Stimulated activated CD8-positive, alpha-beta memory T cell treated with anti-CD3 and anti-CD28 coated beads, Interleukin-12 subunit alpha, Interleukin-12 subunit beta, amount 100 ng/mL, for 1 hour (primary cell): Measurements from ENCODE around the gene HERPUD2.
"Not testable (repeated sequence)": the region's sequence is repeated elsewhere in the genome, so short reads cannot be mapped to it uniquely, and the experiment has no call there.

Source experiments
- DNase-seq: peaks from one replicate; pipeline ENCODE4 v3.0.0-alpha.2; 2020; ENCODE audit warnings: low read depth

The HERPUD2 gene

DNA sequence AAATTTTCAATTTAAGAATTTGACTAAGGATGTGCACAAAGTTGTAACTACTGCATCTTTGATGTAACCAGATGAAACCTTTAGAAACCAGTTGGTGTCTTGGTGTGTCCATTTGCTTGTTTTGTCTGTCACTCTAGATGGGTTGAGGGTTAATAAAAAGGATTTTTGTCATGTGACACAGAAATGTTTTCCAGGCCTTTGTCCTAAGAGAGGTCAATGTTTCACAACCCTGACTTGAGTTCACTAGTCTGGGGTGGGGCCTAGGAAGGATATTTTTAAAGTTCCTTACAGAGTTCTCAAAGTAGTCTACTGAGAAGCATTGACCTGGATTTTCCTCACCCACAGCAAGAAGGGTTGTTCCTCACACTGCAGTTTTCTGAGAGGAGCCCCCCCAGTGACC lies 90.3 kb downstream of the HERPUD2 start:
- no peak for DNase-seq

DNA sequence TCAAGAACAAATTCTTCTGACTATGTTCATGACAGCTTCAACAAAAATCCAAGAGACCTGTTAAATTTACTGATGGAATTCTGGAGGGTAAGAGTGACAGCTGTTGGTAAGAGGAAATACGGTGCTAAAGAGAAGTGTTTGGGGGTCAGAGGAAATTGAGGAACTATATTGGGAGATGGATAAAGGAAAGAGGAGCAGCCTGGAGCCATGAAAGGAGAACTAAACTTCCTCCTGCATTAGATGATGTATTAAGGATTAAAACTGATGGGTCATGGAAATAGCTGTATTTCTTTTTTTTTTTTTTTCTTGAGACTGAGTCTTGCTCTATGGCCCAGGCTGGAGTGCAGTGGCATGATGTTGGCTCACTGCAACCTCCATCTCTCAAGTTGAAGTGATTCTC lies 95.3 kb downstream of the HERPUD2 start:
- DNase-seq = no peak

DNA sequence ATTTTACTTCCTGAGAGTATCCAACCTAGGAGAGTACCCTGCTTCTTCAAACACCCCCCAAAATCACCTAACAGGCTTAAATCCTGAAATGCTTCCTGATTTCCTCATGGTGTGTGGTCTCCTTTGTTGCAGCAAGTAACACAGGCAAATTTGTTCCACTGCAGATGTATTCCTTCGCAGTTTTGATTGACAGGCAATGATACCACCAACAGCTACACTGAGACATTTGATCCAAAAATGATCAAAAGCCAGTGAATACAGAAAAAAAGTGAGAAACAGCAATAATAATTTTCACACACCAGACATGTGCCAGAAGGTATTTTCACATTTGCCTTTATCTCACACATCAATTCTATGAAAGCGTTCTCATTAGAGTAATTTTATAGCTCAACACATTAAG lies 95.9 kb downstream of the HERPUD2 start:
- DNase-seq = no peak

DNA sequence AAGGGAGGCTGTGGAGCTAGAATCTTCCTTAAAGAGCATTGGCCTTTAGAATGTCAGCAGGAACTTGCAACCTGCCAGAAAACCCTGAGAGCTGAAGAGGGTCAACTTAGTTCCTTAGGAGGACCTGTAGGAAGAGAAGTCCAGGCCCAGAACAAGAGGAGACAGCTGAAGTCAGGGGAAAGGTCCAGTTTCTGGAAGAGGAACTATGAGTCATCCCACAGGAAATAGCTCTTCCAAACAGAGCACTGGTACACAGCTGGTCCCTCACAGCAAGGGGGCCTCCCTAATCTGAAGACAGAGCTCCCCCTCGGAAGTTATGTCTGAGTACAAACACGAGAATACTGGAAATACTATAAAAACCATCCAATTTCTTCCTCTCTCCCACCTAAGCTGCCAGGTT lies 98.9 kb downstream of the HERPUD2 start:
- no peak for DNase-seq

DNA sequence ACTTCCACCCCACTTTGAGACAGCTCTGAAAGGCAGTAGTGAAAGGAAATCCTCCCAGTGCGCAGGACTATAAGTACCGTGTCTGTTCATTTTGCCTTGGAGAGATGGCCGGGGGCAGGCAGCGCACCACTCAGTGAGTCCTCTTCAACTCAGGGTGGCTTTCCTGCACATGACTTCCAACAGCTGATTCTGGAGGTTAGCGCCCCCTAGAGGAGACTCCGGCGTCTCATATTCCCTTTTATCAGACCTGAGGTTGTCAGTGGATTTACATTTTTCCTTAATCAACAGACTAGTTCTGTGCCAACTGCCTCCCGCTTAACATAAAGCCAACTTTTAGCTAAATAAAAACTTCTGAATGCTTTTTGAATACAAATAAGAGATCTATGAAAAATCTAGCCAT lies 101.0 kb downstream of the HERPUD2 start:
- DNase-seq = no peak

DNA sequence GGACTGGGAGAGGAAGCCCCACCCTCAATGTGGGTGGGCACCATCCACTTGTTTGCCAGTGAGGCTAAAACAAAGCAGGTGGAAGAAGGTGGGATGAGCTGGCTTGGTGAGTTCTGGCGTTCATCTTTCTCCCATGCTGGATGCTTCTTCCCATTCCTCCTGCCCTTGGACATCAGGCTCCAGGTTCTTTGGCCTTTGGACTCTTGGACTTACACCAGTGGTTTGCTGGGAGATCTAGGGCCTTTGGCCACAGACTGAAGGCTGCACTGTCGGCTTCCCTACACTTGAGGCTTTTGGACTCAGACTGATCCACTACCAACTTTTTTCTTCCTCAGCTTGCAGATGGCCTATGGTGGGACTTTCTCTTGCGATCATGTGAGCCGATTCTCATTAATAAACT lies 106.3 kb downstream of the HERPUD2 start:
- no peak for DNase-seq

DNA sequence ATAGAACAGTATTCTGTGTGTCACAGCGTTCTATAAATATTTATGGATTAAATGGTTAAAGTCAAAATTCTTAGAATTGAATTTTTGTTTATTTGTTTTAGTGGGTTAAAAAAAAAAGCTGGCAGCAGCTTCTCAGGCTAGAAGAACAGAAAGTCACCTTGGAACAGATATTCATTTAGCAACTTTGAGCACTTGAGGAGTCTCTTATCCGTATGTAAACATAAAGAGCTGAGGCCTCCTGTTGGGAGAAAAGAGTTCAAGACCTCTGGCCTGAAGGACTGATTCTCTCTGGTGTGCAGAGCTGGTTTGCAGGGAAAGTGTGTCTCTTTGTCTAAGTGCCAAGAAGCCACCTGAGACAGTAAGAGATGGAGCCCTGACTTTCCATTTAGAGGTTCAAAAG lies 109.9 kb downstream of the HERPUD2 start:
- DNase-seq = no peak

DNA sequence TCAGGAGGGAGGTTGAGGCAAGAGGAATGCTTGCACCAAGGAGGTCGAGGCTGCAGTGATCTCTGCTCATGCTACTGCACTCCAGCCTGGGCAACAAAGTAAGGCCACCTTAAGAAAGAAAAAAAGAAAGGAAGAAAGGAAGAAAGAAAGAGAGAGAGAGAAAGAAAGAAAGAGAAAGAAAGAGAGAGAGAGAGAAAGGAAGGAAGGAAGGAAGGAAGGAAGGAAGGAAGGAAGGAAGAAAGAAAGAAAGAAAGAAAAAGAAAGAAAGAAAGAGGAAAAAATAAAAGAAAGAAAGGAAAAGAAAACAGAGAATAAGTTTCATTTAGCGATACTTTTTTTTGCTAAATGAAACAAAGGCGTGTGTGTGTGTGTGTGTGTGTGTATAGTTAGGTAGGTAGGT lies 110.4 kb downstream of the HERPUD2 start:
- DNase-seq = not testable (repeated sequence)
